Measurements from ENCODE around the gene BIRC3. TPM values are rescaled to one million over a fixed set of nuclear protein-coding genes. Genes with fewer than 3 reads are reported as not detected.
A peak's percentile ranks its signal among the peaks of the same experiment; 100 is the strongest.

Gene BIRC3
- total RNA-seq, 1 experiment from 2014 or later: 69.4 TPM

- intact Hi-C loops (cut with micrococcal nuclease; ENCODE audit: unreplicated experiment): loop anchor here (2.0 to 10.0 kb wide), 2 partner anchors 259 to 405 kb away; no protein-coding TSS in a partner anchor
- Mint-ChIP-seq H3K4me3 (ENCODE audit: low read depth, unreplicated experiment) (no peak overlapping the region), H3K4me1 (ENCODE audit: low read depth, unreplicated experiment) (peaks cover 35% of the 10 kb centered on the region), H3K27me3 (ENCODE audit: unreplicated experiment) (no peaks in the 10 kb centered on the region), H3K27ac (ENCODE audit: unreplicated experiment) (no peak overlapping the region), H3K36me3 (ENCODE audit: insufficient read depth, unreplicated experiment) (peaks cover 16% of the 10 kb centered on the region), H3K9me3 (ENCODE audit: low read depth, unreplicated experiment) (no peaks in the 10 kb centered on the region)
- BruUV-seq (replicated peaks): no TSS peak
- no peak for DNase-seq
- TF ChIP-seq, protein P1, sequence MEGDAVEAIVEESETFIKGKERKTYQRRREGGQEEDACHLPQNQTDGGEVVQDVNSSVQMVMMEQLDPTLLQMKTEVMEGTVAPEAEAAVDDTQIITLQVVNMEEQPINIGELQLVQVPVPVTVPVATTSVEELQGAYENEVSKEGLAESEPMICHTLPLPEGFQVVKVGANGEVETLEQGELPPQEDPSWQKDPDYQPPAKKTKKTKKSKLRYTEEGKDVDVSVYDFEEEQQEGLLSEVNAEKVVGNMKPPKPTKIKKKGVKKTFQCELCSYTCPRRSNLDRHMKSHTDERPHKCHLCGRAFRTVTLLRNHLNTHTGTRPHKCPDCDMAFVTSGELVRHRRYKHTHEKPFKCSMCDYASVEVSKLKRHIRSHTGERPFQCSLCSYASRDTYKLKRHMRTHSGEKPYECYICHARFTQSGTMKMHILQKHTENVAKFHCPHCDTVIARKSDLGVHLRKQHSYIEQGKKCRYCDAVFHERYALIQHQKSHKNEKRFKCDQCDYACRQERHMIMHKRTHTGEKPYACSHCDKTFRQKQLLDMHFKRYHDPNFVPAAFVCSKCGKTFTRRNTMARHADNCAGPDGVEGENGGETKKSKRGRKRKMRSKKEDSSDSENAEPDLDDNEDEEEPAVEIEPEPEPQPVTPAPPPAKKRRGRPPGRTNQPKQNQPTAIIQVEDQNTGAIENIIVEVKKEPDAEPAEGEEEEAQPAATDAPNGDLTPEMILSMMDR (IDR thresholded peaks at IDR 0.05; ENCODE audit: unreplicated experiment): no peak
- CTCF ChIA-PET: interaction anchor here (2.4 to 3.2 kb wide), 2 partner anchors 9 to 262 kb away, joined by 7 to 14 read pairs; no protein-coding TSS in a partner anchor
Measured at GRCh38 chr11:102269927-102270326, 47.4 kb upstream of the BIRC3 start.

- H3K9me3 Mint-ChIP-seq (ENCODE audit: low read depth, unreplicated experiment): no peaks in the 10 kb centered on the region
- TF ChIP-seq, protein P1 (IDR thresholded peaks at IDR 0.05; ENCODE audit: unreplicated experiment): no peak
- no peaks in the 10 kb centered on the region for H3K27me3 Mint-ChIP-seq (ENCODE audit: unreplicated experiment)
- intact Hi-C loops (cut with micrococcal nuclease; ENCODE audit: unreplicated experiment): no loop called here
- H3K4me1 Mint-ChIP-seq (ENCODE audit: low read depth, unreplicated experiment): peaks cover 54% of the 10 kb centered on the region
- peaks cover 16% of the 10 kb centered on the region for H3K36me3 Mint-ChIP-seq (ENCODE audit: insufficient read depth, unreplicated experiment)
- DNase-seq: no peak
- H3K4me3 Mint-ChIP-seq (ENCODE audit: low read depth, unreplicated experiment): no peak overlapping the region
- CTCF ChIA-PET: no interaction called here
- peak overlapping the region; percentile 27 for H3K27ac Mint-ChIP-seq (ENCODE audit: unreplicated experiment)
- no TSS peak for BruUV-seq (replicated peaks)
Measured at GRCh38 chr11:102272047-102272824, 45.0 kb upstream of the BIRC3 start.

- intact Hi-C loops (cut with micrococcal nuclease; ENCODE audit: unreplicated experiment): loop anchor here (5.0 kb wide), 1 partner anchor 97 kb away; no protein-coding TSS in a partner anchor
- Mint-ChIP-seq H3K4me3 (ENCODE audit: low read depth, unreplicated experiment) (no peak overlapping the region), H3K27ac (ENCODE audit: unreplicated experiment) (no peak overlapping the region), H3K36me3 (ENCODE audit: insufficient read depth, unreplicated experiment) (peaks cover 3% of the 10 kb centered on the region), H3K4me1 (ENCODE audit: low read depth, unreplicated experiment) (peaks cover 44% of the 10 kb centered on the region), H3K27me3 (ENCODE audit: unreplicated experiment) (no peaks in the 10 kb centered on the region), H3K9me3 (ENCODE audit: low read depth, unreplicated experiment) (no peaks in the 10 kb centered on the region)
- no TSS peak for BruUV-seq (replicated peaks)
- no peak for DNase-seq
- TF ChIP-seq, protein P1 (IDR thresholded peaks at IDR 0.05; ENCODE audit: unreplicated experiment): no peak
- CTCF ChIA-PET: no interaction called here
Measured at GRCh38 chr11:102274628-102275027, 42.7 kb upstream of the BIRC3 start.

DNA sequence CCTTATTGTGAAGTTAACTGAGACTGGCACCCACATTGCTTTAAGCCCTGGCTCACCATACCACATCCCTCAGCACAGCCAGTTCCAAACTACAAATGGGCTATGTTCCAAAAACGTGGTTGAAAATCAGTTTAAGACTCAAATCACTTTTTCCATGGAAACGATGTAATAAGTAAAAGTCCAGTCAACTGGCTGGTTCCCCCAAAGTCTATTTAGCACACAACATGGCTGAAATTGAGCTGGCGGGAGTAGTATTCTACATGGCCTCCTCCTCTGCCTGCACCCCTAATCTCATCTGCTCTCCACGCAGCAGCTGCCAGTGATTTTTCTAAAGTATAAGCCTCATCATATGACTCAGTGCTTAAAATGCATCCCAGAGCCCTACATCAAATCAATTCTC, 40.9 kb upstream of the BIRC3 start:
- Mint-ChIP-seq H3K4me1 (ENCODE audit: low read depth, unreplicated experiment) (peaks cover 56% of the 10 kb centered on the region), H3K27me3 (ENCODE audit: unreplicated experiment) (no peaks in the 10 kb centered on the region), H3K9me3 (ENCODE audit: low read depth, unreplicated experiment) (no peaks in the 10 kb centered on the region), H3K36me3 (ENCODE audit: insufficient read depth, unreplicated experiment) (peaks cover 6% of the 10 kb centered on the region), H3K4me3 (ENCODE audit: low read depth, unreplicated experiment) (no peak overlapping the region), H3K27ac (ENCODE audit: unreplicated experiment) (peak overlapping the region; percentile 27)
- TF ChIP-seq, protein P1 (IDR thresholded peaks at IDR 0.05; ENCODE audit: unreplicated experiment): no peak
- intact Hi-C loops (cut with micrococcal nuclease; ENCODE audit: unreplicated experiment): loop anchor here (5.0 kb wide), 1 partner anchor 99 kb away; no protein-coding TSS in a partner anchor
- DNase-seq: no peak
- BruUV-seq (replicated peaks): no TSS peak
- CTCF ChIA-PET: no interaction called here

All from Calu3 (cell line).